ENCODE results near the gene IL11.

The IL11 gene

GRCh38 chr19:55345101-55345817 is 25.0 kb downstream of the IL11 start:
- ATAC-seq = no peak
- TF ChIP-seq SNAI2 (CRISPR knock-in tag; IDR thresholded peaks at IDR 0.05) = no peak
- no peak for TF ChIP-seq ISL1 (CRISPR knock-in tag; IDR thresholded peaks at IDR 0.05)
- no peak for TF ChIP-seq ESRRG (CRISPR knock-in tag; IDR thresholded peaks at IDR 0.05)
- TF ChIP-seq ZNF70 (CRISPR knock-in tag; IDR thresholded peaks at IDR 0.05) = no peak
- TF ChIP-seq PPARA (CRISPR knock-in tag; IDR thresholded peaks at IDR 0.05; ENCODE audit: borderline replicate concordance) = no peak
- no peak for TF ChIP-seq CREB5 (CRISPR knock-in tag; IDR thresholded peaks at IDR 0.05; ENCODE audit: low read depth)
- TF ChIP-seq CSRNP3 (CRISPR knock-in tag; IDR thresholded peaks at IDR 0.05) = no peak
- no peak for TF ChIP-seq PATZ1 (CRISPR knock-in tag; IDR thresholded peaks at IDR 0.05; ENCODE audit: borderline replicate concordance)
- no peak for TF ChIP-seq CSDC2 (CRISPR knock-in tag; IDR thresholded peaks at IDR 0.05)
- TF ChIP-seq POU6F1 (CRISPR knock-in tag; IDR thresholded peaks at IDR 0.05; ENCODE audit: borderline replicate concordance, low read depth) = no peak

GRCh38 chr19:55344444-55344843 is 25.8 kb downstream of the IL11 start:
- TF ChIP-seq CSRNP3 (CRISPR knock-in tag; IDR thresholded peaks at IDR 0.05) = no peak
- no peak for TF ChIP-seq CREB5 (CRISPR knock-in tag; IDR thresholded peaks at IDR 0.05; ENCODE audit: low read depth)
- TF ChIP-seq PATZ1 (CRISPR knock-in tag; IDR thresholded peaks at IDR 0.05; ENCODE audit: borderline replicate concordance) = no peak
- TF ChIP-seq ZNF70 (CRISPR knock-in tag; IDR thresholded peaks at IDR 0.05) = no peak
- TF ChIP-seq ZFP30 (CRISPR knock-in tag; IDR thresholded peaks at IDR 0.05) = no peak
- TF ChIP-seq ARNTL (CRISPR knock-in tag; IDR thresholded peaks at IDR 0.05; ENCODE audit: borderline replicate concordance, low read depth) = no peak
- no peak for TF ChIP-seq TCF4 (CRISPR knock-in tag; IDR thresholded peaks at IDR 0.05; ENCODE audit: borderline replicate concordance)
- no peak for TF ChIP-seq CSDC2 (CRISPR knock-in tag; IDR thresholded peaks at IDR 0.05)
- no peak for TF ChIP-seq ESRRG (CRISPR knock-in tag; IDR thresholded peaks at IDR 0.05)
- no peak for TF ChIP-seq PPARA (CRISPR knock-in tag; IDR thresholded peaks at IDR 0.05; ENCODE audit: borderline replicate concordance)
- TF ChIP-seq GLIS3 (CRISPR knock-in tag; IDR thresholded peaks at IDR 0.05) = no peak
- no peak for ATAC-seq
